Keratinocyte (primary cell): ENCODE data around the gene EIF4E1B. TPM values are rescaled to one million over a fixed set of nuclear protein-coding genes. Genes with fewer than 3 reads are reported as not detected.
A peak's percentile ranks its signal among the peaks of the same experiment; 100 is the strongest.

Experiments
- DNase-seq: peaks from one replicate; pipeline ENCODE4 v3.0.0-alpha.2; 2011; ENCODE audit warnings: low read depth, missing footprints, low spot score
- FAIRE-seq: peaks from 2 replicates; lab custom pipeline; 2011; peaks lifted over from hg19 to GRCh38; lab: Jason Lieb, UNC
- H2AFZ ChIP-seq: 2 replicates; pipeline ENCODE4 v1.6.0; 2012; ENCODE audit warnings: low read length, control low read depth, inconsistent platforms; ENCODE audit not compliant: control insufficient read depth
- H3K27ac ChIP-seq: 2 replicates; pipeline ENCODE4 v1.5.1; 2011; ENCODE audit warnings: low read length; ENCODE audit not compliant: control insufficient read depth, insufficient read depth
- H3K27me3 ChIP-seq: 3 replicates; pipeline ENCODE4 v1.6.0; 2011; ENCODE audit warnings: low read length; ENCODE audit not compliant: control insufficient read depth, insufficient read depth; ENCODE audit errors: extremely low read depth
- H3K36me3 ChIP-seq, 2 experiments: 2 replicates in 1 of 2; 3 replicates in 1 of 2; pipeline ENCODE4 v1.5.1; 2011; ENCODE audit warnings: low read length in 2 of 2, mild to moderate bottlenecking in 1 of 2; ENCODE audit not compliant: control insufficient read depth in 2 of 2, insufficient read depth in 2 of 2; ENCODE audit errors: extremely low read depth in 1 of 2
- H3K4me1 ChIP-seq: 3 replicates; pipeline ENCODE4 v1.5.1; 2011; ENCODE audit warnings: low read length; ENCODE audit not compliant: control insufficient read depth, insufficient read depth; ENCODE audit errors: extremely low read depth
- H3K4me2 ChIP-seq: 3 replicates; pipeline ENCODE4 v1.6.0; 2011; ENCODE audit warnings: low read depth, low read length; ENCODE audit not compliant: control insufficient read depth, insufficient read depth; ENCODE audit errors: extremely low read depth
- H3K4me3 ChIP-seq, 3 experiments: fragments of 200-600 bp in 1 of 3; sonication (generic) in 1 of 3; 2 replicates in 2 of 3; 3 replicates in 1 of 3; pipeline ENCODE4 v1.5.1; 2011 to 2016; ENCODE audit warnings: low read length in 3 of 3, mild to moderate bottlenecking in 3 of 3, control low read depth in 2 of 3, inconsistent platforms in 1 of 3, low read depth in 1 of 3, mixed read lengths in 1 of 3, mixed run types in 1 of 3, moderate library complexity in 1 of 3; ENCODE audit not compliant: control insufficient read depth in 2 of 3, insufficient read depth in 2 of 3; ENCODE audit errors: extremely low read depth in 1 of 3
- H3K79me2 ChIP-seq: 2 replicates; pipeline ENCODE4 v1.6.0; 2012; ENCODE audit warnings: low read length; ENCODE audit not compliant: control insufficient read depth, insufficient read depth
- H3K9ac ChIP-seq: 3 replicates; pipeline ENCODE4 v1.6.0; 2011; ENCODE audit warnings: low read length; ENCODE audit not compliant: control insufficient read depth, insufficient read depth; ENCODE audit errors: extremely low read depth
- H3K9me1 ChIP-seq: 3 replicates; pipeline ENCODE4 v1.6.0; 2011; ENCODE audit warnings: low read length; ENCODE audit not compliant: control insufficient read depth, insufficient read depth; ENCODE audit errors: extremely low read depth
- H3K9me3 ChIP-seq: 2 replicates; pipeline ENCODE4 v1.5.1; 2012; ENCODE audit warnings: low read depth, low read length; ENCODE audit not compliant: control insufficient read depth
- H4K20me1 ChIP-seq: 3 replicates; pipeline ENCODE4 v1.6.0; 2011; ENCODE audit warnings: low read length; ENCODE audit not compliant: control insufficient read depth, insufficient read depth; ENCODE audit errors: extremely low read depth
- CTCF ChIP-seq, 3 experiments: IDR thresholded peaks in 1 of 3; conservative IDR thresholded peaks in 1 of 3; optimal IDR thresholded peaks in 1 of 3; 2 replicates in 2 of 3; 3 replicates in 1 of 3; pipeline versions ENCODE3 to v1.5.1; 2011; ENCODE audit warnings: low read length in 3 of 3, mild to moderate bottlenecking in 3 of 3, moderate library complexity in 2 of 3, control low read depth in 1 of 3, inconsistent platforms in 1 of 3; ENCODE audit not compliant: insufficient read depth in 2 of 3; ENCODE audit errors: extremely low read depth in 1 of 3
- EZH2 ChIP-seq: IDR thresholded peaks from one replicate; pipeline ENCODE4 v1.6.1; 2012; ENCODE audit warnings: inconsistent platforms, mild to moderate bottlenecking, low read length, moderate library complexity
- dilution Hi-C: fragments of 300-500 bp; cut with MboI; formaldehyde crosslinking; loops from one replicate; pipeline ENCODE4 v1.7.0; 2020; ENCODE audit warnings: low sequenced_read_pairs; ENCODE audit not compliant: extremely low pct_ligation_motif_present
- polyA plus RNA-seq, 5 experiments: library from polyadenylated mRNA; depleted of rRNA in 3 of 5; stranded (reverse) in 3 of 5; stranded (forward) in 1 of 5; unstranded in 1 of 5; fragments of >200 nt; gene quantifications; 1 replicate in 1 of 5; 2 replicates in 3 of 5; 3 replicates in 1 of 5; pipeline versions ENCODE4 v1.2.1 to v1.2.3, GENCODE V29; 2011 to 2012; ENCODE audit warnings: missing spikeins in 2 of 5, low read depth in 1 of 5, low replicate concordance in 1 of 5

Gene EIF4E1B
- polyA plus RNA-seq, 1 donor (not counting 4 experiments of a cell fraction or from before 2014, with no cell fraction given), result not detected

GRCh38 chr5:176675676-176676360 is 45.3 kb downstream of the EIF4E1B start:
- Histone ChIP-seq H2AFZ (no peak overlapping the region), H3K79me2 (no peaks in the 10 kb centered on the region), H3K9me1 (no peaks in the 10 kb centered on the region), H3K27me3 (peaks cover 37% of the 10 kb centered on the region), H3K9me3 (no peaks in the 10 kb centered on the region), H3K36me3 (no peaks in the 10 kb centered on the region), H4K20me1 (no peaks in the 10 kb centered on the region), H3K4me1 (no peaks in the 10 kb centered on the region), H3K4me2 (no peak overlapping the region), H3K27ac (no peak overlapping the region), H3K9ac (no peak overlapping the region), H3K4me3 (no peak overlapping the region)
- FAIRE-seq (no peak), DNase-seq (no peak)
- dilution Hi-C loops, result no loop called here
- peak; percentile 60 to 66 (median 65) for TF ChIP-seq CTCF (optimal IDR thresholded peaks at IDR 0.05 in 1 of 3, IDR thresholded peaks at IDR 0.05 in 1 of 3, conservative IDR thresholded peaks at IDR 0.05 in 1 of 3; ENCODE audit: extremely low read depth in 1 of 3, insufficient read depth in 2 of 3, low read length in 3 of 3)
- TF ChIP-seq EZH2, result no peak

GRCh38 chr5:176676361-176676824 is 45.9 kb downstream of the EIF4E1B start:
- dilution Hi-C loops, result no loop called here
- DNase-seq (no peak), FAIRE-seq (no peak)
- no peak for TF ChIP-seq EZH2
- TF ChIP-seq CTCF (optimal IDR thresholded peaks at IDR 0.05 in 1 of 3, IDR thresholded peaks at IDR 0.05 in 1 of 3, conservative IDR thresholded peaks at IDR 0.05 in 1 of 3; ENCODE audit: extremely low read depth in 1 of 3, insufficient read depth in 2 of 3, low read length in 3 of 3), result no peak
- Histone ChIP-seq H3K9me1 (no peaks in the 10 kb centered on the region), H2AFZ (no peak overlapping the region), H3K4me3 (no peak overlapping the region), H3K27ac (no peak overlapping the region), H3K27me3 (peaks cover 42% of the 10 kb centered on the region), H3K4me2 (no peak overlapping the region), H3K9ac (no peak overlapping the region), H3K4me1 (no peaks in the 10 kb centered on the region), H3K9me3 (no peaks in the 10 kb centered on the region), H4K20me1 (no peaks in the 10 kb centered on the region), H3K36me3 (no peaks in the 10 kb centered on the region), H3K79me2 (no peaks in the 10 kb centered on the region)
